ENCODE data around the gene PPFIA3.

The PPFIA3 gene

GRCh38 chr19:49161987-49162386 lies 42.6 kb downstream of the PPFIA3 start:
- no peak for ATAC-seq (ENCODE audit: insufficient read depth, low read depth)
- no peaks in the 10 kb centered on the region for H4K20me1 ChIP-seq (ENCODE audit: insufficient read depth, low read length)
- no peaks in the 10 kb centered on the region for H3K9me3 ChIP-seq (ENCODE audit: insufficient read depth, low read length, severe bottlenecking)
- H3K79me2 ChIP-seq (ENCODE audit: insufficient read depth, low read length), result no peaks in the 10 kb centered on the region
- H3K4me2 ChIP-seq (ENCODE audit: insufficient read depth, low read length), result no peak overlapping the region
- H3K4me1 ChIP-seq (ENCODE audit: insufficient read depth, low read length), result peaks cover 7% of the 10 kb centered on the region
- no peak overlapping the region for H2AFZ ChIP-seq (ENCODE audit: low read depth, low read length)
- H3K4me3 ChIP-seq (ENCODE audit: low read depth in 1 of 2, low read length in 2 of 2), result no peak overlapping the region
- no peak overlapping the region for H3K27ac ChIP-seq (ENCODE audit: low read length)
- DNase-seq, result no peak
- TF ChIP-seq, protein P1, sequence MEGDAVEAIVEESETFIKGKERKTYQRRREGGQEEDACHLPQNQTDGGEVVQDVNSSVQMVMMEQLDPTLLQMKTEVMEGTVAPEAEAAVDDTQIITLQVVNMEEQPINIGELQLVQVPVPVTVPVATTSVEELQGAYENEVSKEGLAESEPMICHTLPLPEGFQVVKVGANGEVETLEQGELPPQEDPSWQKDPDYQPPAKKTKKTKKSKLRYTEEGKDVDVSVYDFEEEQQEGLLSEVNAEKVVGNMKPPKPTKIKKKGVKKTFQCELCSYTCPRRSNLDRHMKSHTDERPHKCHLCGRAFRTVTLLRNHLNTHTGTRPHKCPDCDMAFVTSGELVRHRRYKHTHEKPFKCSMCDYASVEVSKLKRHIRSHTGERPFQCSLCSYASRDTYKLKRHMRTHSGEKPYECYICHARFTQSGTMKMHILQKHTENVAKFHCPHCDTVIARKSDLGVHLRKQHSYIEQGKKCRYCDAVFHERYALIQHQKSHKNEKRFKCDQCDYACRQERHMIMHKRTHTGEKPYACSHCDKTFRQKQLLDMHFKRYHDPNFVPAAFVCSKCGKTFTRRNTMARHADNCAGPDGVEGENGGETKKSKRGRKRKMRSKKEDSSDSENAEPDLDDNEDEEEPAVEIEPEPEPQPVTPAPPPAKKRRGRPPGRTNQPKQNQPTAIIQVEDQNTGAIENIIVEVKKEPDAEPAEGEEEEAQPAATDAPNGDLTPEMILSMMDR (IDR thresholded peaks at IDR 0.05; ENCODE audit: borderline replicate concordance, extremely low read depth, low read length, poor library complexity, severe bottlenecking), result no peak
- no peak for TF ChIP-seq EZH2 (IDR thresholded peaks at IDR 0.05; ENCODE audit: borderline replicate concordance, low read depth, low read length, severe bottlenecking)
- peaks cover 12% of the 10 kb centered on the region for H3K27me3 ChIP-seq (ENCODE audit: insufficient read depth, low read length, poor library complexity)
- H3K36me3 ChIP-seq (ENCODE audit: insufficient read depth, low read length), result no peaks in the 10 kb centered on the region
- H3K9ac ChIP-seq (ENCODE audit: low read depth, low read length), result no peak overlapping the region

GRCh38 chr19:49165111-49165750 lies 45.9 kb downstream of the PPFIA3 start:
- Histone ChIP-seq H3K9me3 (ENCODE audit: insufficient read depth, low read length, severe bottlenecking) (no peaks in the 10 kb centered on the region), H3K9ac (ENCODE audit: low read depth, low read length) (no peak overlapping the region), H2AFZ (ENCODE audit: low read depth, low read length) (no peak overlapping the region), H3K27me3 (ENCODE audit: insufficient read depth, low read length, poor library complexity) (no peaks in the 10 kb centered on the region), H3K4me3 (ENCODE audit: low read depth in 1 of 2, low read length in 2 of 2) (no peak overlapping the region), H3K79me2 (ENCODE audit: insufficient read depth, low read length) (no peaks in the 10 kb centered on the region), H3K27ac (ENCODE audit: low read length) (no peak overlapping the region), H3K4me2 (ENCODE audit: insufficient read depth, low read length) (no peak overlapping the region), H4K20me1 (ENCODE audit: insufficient read depth, low read length) (no peaks in the 10 kb centered on the region), H3K4me1 (ENCODE audit: insufficient read depth, low read length) (no peaks in the 10 kb centered on the region), H3K36me3 (ENCODE audit: insufficient read depth, low read length) (no peaks in the 10 kb centered on the region)
- no peak for DNase-seq
- TF ChIP-seq, protein P1 (IDR thresholded peaks at IDR 0.05; ENCODE audit: borderline replicate concordance, extremely low read depth, low read length, poor library complexity, severe bottlenecking), result no peak
- no peak for TF ChIP-seq EZH2 (IDR thresholded peaks at IDR 0.05; ENCODE audit: borderline replicate concordance, low read depth, low read length, severe bottlenecking)
- no peak for ATAC-seq (ENCODE audit: insufficient read depth, low read depth)

DNA sequence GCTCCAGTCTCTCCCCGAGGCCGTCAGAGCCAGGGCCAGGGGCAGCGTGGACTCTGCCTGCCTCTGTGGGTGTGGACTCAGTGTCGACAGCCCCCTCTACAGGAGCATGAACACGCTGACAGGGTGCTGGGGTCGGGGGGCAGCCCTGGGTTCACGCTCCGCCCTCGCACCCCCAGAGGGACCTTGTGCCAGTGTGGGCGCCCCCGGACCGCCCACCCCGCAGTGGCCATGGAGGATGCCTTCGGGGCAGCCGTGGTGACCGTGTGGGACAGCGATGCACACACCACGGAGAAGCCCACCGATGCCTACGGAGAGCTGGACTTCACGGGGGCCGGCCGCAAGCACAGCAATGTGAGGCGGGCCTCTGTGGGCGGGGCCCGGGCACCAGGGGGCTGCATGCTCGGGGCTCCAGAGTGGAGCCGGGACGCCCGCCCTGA lies 46.5 kb downstream of the PPFIA3 start:
- Histone ChIP-seq H3K36me3 (ENCODE audit: insufficient read depth, low read length) (no peaks in the 10 kb centered on the region), H3K79me2 (ENCODE audit: insufficient read depth, low read length) (no peaks in the 10 kb centered on the region), H3K4me2 (ENCODE audit: insufficient read depth, low read length) (no peak overlapping the region), H3K4me1 (ENCODE audit: insufficient read depth, low read length) (no peaks in the 10 kb centered on the region), H3K9ac (ENCODE audit: low read depth, low read length) (no peak overlapping the region), H3K27me3 (ENCODE audit: insufficient read depth, low read length, poor library complexity) (no peaks in the 10 kb centered on the region), H3K4me3 (ENCODE audit: low read depth in 1 of 2, low read length in 2 of 2) (no peak overlapping the region), H3K9me3 (ENCODE audit: insufficient read depth, low read length, severe bottlenecking) (no peaks in the 10 kb centered on the region), H3K27ac (ENCODE audit: low read length) (no peak overlapping the region), H2AFZ (ENCODE audit: low read depth, low read length) (no peak overlapping the region), H4K20me1 (ENCODE audit: insufficient read depth, low read length) (no peaks in the 10 kb centered on the region)
- DNase-seq (no peak), ATAC-seq (ENCODE audit: insufficient read depth, low read depth) (no peak)
- TF ChIP-seq EZH2 (IDR thresholded peaks at IDR 0.05; ENCODE audit: borderline replicate concordance, low read depth, low read length, severe bottlenecking), result no peak
- TF ChIP-seq, protein P1 (IDR thresholded peaks at IDR 0.05; ENCODE audit: borderline replicate concordance, extremely low read depth, low read length, poor library complexity, severe bottlenecking), result no peak
